Measurements from ENCODE around the gene SLC26A2. TPM values are rescaled to one million over a fixed set of nuclear protein-coding genes. Genes with fewer than 3 reads are reported as not detected.

SLC26A2 gene
- total and polyA plus RNA-seq, 11 donors: 1.5 to 22.1 (median 6.8) TPM

GRCh38 chr5:150035139-150035895, 74.8 kb downstream of the SLC26A2 start:
- intact Hi-C loops (cut with DNase I): loop anchor here in 1 of 10 donors (10.0 kb wide), 1 partner anchor 389 kb away; no protein-coding TSS in a partner anchor
- Histone ChIP-seq H3K4me1 (peaks cover 0 to 15% (median 6%) of the 10 kb centered on the region in 12 donors), H3K27ac (no peak overlapping the region), H3K9me3 (no peaks in the 10 kb centered on the region), H3K27me3 (no peaks in the 10 kb centered on the region), H3K36me3 (peaks cover 0 to 100% (median 99%) of the 10 kb centered on the region in 9 donors), H3K4me3 (no peak overlapping the region)
- 82 to 92% (median 86%) methylated on average over 7 of the region's 7 CpGs for WGBS, 4 donors
- no peak for TF ChIP-seq POLR2A (IDR thresholded peaks at IDR 0.05)
- TF ChIP-seq CTCF (IDR thresholded peaks at IDR 0.05): no peak
- no peak for ATAC-seq
- no peak for DNase-seq

- Histone ChIP-seq H3K27me3 (no peaks in the 10 kb centered on the region), H3K27ac (peak overlapping the region in 5 of 12 donors; percentile 1 to 53 (median 35)), H3K4me3 (no peak overlapping the region), H3K9me3 (no peaks in the 10 kb centered on the region), H3K36me3 (peaks cover under 1 to 100% (median 99%) of the 10 kb centered on the region in 9 donors), H3K4me1 (peaks cover 0 to 15% (median 6%) of the 10 kb centered on the region in 12 donors)
- DNase-seq (peak in 2 of 5 donors; percentile 70 to 81), ATAC-seq (peak; percentile 45 to 94 (median 90))
- no peak for TF ChIP-seq CTCF (IDR thresholded peaks at IDR 0.05)
- no peak for TF ChIP-seq POLR2A (IDR thresholded peaks at IDR 0.05)
- intact Hi-C loops (cut with DNase I): loop anchor here in 1 of 10 donors (10.0 kb wide), 1 partner anchor 388 kb away; no protein-coding TSS in a partner anchor
- 49 to 61% (median 56%) methylated on average over 8 to 9 of the region's 9 CpGs for WGBS, 4 donors
Observed at GRCh38 chr5:150036513-150036912, 76.0 kb downstream of the SLC26A2 start.

Other genes with a start within 250 kb of the SLC26A2 start
- 10 to 100 TPM; 17.8 to 34.3 (median 24.4) TPM for gene PPARGC1B, start 230.4 kb upstream of the SLC26A2 start, total RNA-seq
- 10 to 100 TPM in 1 of 2 donors, 1 to 10 TPM in 1; 5.0 to 12.8 TPM for gene PPARGC1B, start 230.4 kb upstream of the SLC26A2 start, polyA plus RNA-seq
- gene PDE6A, start 16.0 kb upstream of the SLC26A2 start, total RNA-seq: under 1 TPM in 8 of 9 donors, not detected in 1; 0.08 to 0.35 (median 0.13) TPM
- gene PDE6A, start 16.0 kb upstream of the SLC26A2 start, polyA plus RNA-seq: under 1 TPM; 0.04 to 0.08 TPM
- 1 to 10 TPM; 1.3 to 4.3 (median 2.6) TPM for gene TIGD6, start 39.9 kb downstream of the SLC26A2 start, total RNA-seq
- gene TIGD6, start 39.9 kb downstream of the SLC26A2 start, polyA plus RNA-seq: 1 to 10 TPM; 2.3 to 3.0 TPM
- 10 to 100 TPM; 12.4 to 25.9 (median 17.5) TPM for gene HMGXB3, start 40.0 kb downstream of the SLC26A2 start, total RNA-seq
- 10 to 100 TPM; 10.7 to 18.8 TPM for gene HMGXB3, start 40.0 kb downstream of the SLC26A2 start, polyA plus RNA-seq
- gene CSF1R, start 125.8 kb downstream of the SLC26A2 start, total RNA-seq: 100 to 1,000 TPM in 1 of 9 donors, 10 to 100 TPM in 6, 1 to 10 TPM in 2; 5.8 to 143 (median 12.0) TPM
- gene CSF1R, start 125.8 kb downstream of the SLC26A2 start, polyA plus RNA-seq: 1 to 10 TPM; 5.0 to 5.6 TPM
- 100 to 1,000 TPM in 3 of 9 donors, 10 to 100 TPM in 6; 28.3 to 112 (median 45.6) TPM for gene PDGFRB, start 195.1 kb downstream of the SLC26A2 start, total RNA-seq
- gene PDGFRB, start 195.1 kb downstream of the SLC26A2 start, polyA plus RNA-seq: 10 to 100 TPM; 27.6 to 53.1 TPM
- under 1 TPM in 2 of 9 donors, not detected in 7; 0.29 TPM for gene CDX1, start 206.0 kb downstream of the SLC26A2 start, total RNA-seq
- under 1 TPM in 1 of 2 donors, not detected in 1; 0.17 TPM for gene CDX1, start 206.0 kb downstream of the SLC26A2 start, polyA plus RNA-seq
- not detected for gene SLC6A7, start 229.3 kb downstream of the SLC26A2 start, total RNA-seq
- gene SLC6A7, start 229.3 kb downstream of the SLC26A2 start, polyA plus RNA-seq: not detected

All from heart left ventricle (tissue), 16 donors.